Measurements from ENCODE around the gene AGPAT2.

Gene AGPAT2

GRCh38 chr9:136666372-136667213 lies 20.7 kb downstream of the AGPAT2 start:
- DNase-seq (ENCODE audit: extremely low read depth, low read depth): no peak
- TF ChIP-seq CTCF (IDR thresholded peaks at IDR 0.05; ENCODE audit: low read depth, low read length, missing control alignments): no peak
- H3K4me3 ChIP-seq (replicated peaks; ENCODE audit: low read depth, low read length): peak overlapping the region; percentile 14; the same call in 1 of the 2 replicates

- DNase-seq (ENCODE audit: extremely low read depth, low read depth): no peak
- peak overlapping the region; percentile 38 for H3K4me3 ChIP-seq (replicated peaks; ENCODE audit: low read depth, low read length)
- no peak for TF ChIP-seq CTCF (IDR thresholded peaks at IDR 0.05; ENCODE audit: low read depth, low read length, missing control alignments)
Observed at GRCh38 chr9:136665704-136666371, 21.4 kb downstream of the AGPAT2 start.

GRCh38 chr9:136665111-136665703 lies 22.1 kb downstream of the AGPAT2 start:
- no peak for DNase-seq (ENCODE audit: extremely low read depth, low read depth)
- TF ChIP-seq CTCF (IDR thresholded peaks at IDR 0.05; ENCODE audit: low read depth, low read length, missing control alignments): peak; percentile 14
- H3K4me3 ChIP-seq (replicated peaks; ENCODE audit: low read depth, low read length): peak overlapping the region; percentile 38

GRCh38 chr9:136664000-136664915 lies 23.0 kb downstream of the AGPAT2 start:
- no peak overlapping the region for H3K4me3 ChIP-seq (replicated peaks; ENCODE audit: low read depth, low read length)
- DNase-seq (ENCODE audit: extremely low read depth, low read depth): no peak
- no peak for TF ChIP-seq CTCF (IDR thresholded peaks at IDR 0.05; ENCODE audit: low read depth, low read length, missing control alignments)

GRCh38 chr9:136662656-136663581 lies 24.3 kb downstream of the AGPAT2 start, which contains the start of gene EGFL7:
EGFL7 (plus strand) TSS chr9:136662916; CDS start chr9:136668283, 5,367 bp downstream.
- DNase-seq (ENCODE audit: extremely low read depth, low read depth): no peak
- H3K4me3 ChIP-seq (replicated peaks; ENCODE audit: low read depth, low read length): no peak within 1 kb of the TSS
- no peak for TF ChIP-seq CTCF (IDR thresholded peaks at IDR 0.05; ENCODE audit: low read depth, low read length, missing control alignments)

All from HFF-Myc (cell line).